NCI-H748 (cell line): Measurements from ENCODE around the gene TMEM164.

Experiments
- DNase-seq: peaks from one replicate; lab custom pipeline; 2025; ENCODE audit not compliant: unreplicated experiment; lab: John Stamatoyannopoulos, UW

The TMEM164 gene

DNA sequence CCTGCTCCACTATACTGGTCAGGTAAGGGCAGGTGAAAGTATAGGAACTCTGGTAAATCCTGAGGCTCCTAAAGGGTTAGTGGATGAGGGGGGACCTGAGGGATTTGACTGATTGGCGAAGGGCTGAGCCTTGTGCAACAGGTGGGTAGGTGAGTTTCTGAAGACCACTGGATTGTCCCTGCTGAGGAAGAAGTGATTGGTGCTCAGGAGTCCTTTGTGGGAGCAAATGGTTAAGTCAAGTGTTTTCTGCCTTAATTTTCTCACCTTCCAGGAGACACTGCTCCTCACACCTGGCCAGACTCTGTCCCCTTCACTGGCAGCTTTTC, 158.4 kb downstream of the TMEM164 start:
- no peak for DNase-seq

DNA sequence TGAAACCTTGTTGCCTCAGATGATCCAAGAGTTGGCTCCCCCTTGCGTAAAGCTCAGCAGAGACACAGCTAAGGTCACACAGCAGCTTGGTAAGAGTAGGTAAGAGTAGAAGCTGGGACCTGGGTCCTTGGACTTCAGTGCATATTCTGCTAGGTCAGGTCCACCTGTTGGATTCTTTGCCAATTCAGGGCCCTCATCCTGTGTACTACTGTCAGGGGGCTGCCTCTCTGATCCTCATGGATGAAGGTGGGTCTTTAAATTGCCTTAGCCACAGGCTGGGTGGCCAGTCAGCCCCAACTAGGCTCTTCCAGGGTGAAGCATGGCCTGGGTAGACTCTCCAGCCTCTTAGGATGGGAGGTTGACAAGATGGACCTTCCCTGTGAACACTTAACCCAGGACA, 159.2 kb downstream of the TMEM164 start:
- DNase-seq = no peak

DNA sequence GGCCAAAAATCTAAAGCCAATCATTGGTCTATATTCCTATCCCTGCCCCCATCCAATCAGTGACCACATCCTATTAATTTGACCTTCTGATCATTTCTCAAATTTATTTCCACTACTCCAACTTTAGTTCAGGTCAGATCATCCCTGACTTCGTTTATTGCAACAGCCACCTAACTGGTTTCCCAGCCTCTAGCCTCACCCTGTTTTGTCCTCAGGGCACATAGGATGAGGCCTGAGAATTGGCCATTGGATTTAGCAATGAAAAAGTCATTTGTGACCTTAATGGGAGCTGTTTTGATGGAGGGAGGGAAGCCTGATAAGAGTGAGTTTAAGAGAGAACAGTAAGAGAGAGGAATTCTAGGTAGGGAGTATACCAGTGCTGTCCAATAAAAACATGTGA, 160.0 kb downstream of the TMEM164 start:
- no peak for DNase-seq

DNA sequence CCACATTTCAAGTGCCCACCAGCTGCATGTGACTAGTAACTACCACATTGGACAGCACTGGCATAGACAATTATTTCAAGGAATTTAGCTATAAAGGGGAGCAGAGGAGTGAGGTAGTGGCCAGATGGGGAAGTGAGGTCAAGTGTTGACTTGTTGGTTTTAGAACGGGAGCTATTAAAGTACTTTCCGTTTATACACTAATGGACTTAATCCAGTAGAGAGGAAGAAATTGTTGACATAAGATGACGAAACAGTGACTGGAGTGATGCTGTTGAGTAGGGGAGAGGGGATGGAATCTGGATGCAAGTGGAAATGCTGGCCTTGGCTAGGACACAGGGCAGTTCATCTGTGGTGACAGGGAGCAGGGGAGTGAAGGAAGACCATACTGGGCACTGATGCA, 160.6 kb downstream of the TMEM164 start:
- DNase-seq = peak; percentile 62

DNA sequence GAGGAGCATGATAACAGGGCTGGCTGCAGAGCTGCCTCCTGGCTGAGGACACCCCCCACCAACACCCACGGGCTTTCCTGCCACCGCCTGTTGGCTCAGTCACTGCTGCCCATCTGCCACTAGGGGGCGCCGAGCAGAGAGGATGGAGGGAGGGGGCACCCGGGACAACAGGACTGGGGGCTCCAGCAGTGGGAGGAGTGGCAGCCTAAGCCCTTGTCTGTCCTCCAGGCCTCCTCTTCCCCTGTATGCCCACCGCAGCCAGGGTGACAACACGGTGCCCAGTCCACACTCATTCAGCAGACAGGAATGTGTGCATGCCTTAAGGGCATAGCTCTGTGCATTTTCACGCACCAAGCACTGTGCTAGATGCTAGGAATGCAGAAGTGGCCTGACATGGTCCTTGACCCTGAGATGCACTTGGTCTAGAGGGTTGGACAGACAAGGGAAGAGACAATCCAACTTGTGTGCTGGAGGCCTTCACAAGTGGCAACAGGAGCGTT, 165.1 kb downstream of the TMEM164 start:
- peak; percentile 16 for DNase-seq

DNA sequence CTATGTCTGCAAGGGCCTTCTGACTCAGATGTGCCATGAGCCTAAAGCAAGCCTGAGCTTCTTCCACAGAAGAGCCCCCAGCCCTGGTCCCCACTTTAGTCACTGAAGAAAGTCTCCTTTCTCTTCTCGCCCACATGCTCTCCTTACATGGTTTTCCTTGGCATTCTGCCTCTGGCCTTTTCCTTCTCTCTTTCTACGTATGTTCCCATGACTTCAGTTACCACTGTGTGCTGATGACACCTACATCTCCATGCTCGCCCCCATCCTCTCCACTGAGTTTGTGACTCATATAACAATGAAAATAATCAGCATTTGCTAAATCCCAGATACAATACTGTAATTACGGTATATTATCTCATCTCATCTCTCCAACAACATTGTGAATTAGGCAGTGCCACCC, 165.7 kb downstream of the TMEM164 start:
- DNase-seq = no peak

DNA sequence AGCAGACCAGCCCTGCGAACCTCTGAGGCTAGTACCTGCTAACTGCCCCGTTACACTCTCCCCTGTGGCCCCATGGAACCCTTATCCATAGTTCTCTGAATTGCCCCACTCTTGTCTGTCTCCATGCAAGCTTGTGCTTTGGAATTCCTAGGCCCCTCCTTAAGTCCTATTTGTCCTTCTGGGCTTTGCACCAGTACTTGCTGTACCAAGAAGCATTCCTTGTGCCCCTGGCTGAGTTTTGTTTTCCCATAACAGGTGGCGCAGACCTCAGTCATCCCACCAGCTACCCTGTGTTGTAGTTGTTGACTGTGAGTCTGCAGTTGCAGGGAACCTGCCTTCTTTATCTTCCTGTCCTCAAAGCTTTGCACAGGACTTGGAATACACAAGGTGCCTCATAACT, 167.1 kb downstream of the TMEM164 start:
- no peak for DNase-seq

DNA sequence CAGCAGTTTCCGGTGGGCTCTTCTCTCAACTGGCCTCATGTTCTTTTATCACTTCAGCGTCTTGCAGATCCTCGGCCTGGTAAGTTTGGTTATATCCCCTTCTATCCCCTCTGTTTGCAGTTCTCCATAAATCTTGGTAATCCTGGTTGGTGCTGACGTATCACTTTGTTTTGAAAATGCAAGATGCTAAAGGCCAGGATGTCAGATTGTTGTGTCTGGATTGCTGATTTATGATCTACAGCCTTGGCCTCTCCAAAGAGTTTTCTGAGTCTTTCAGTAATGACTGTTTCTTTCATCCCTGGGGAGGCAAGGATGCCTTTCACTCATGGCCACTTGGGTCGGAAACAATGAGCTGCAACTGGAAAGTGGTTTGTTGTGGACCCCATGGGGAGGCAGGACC, 168.5 kb downstream of the TMEM164 start:
- no peak for DNase-seq

DNA sequence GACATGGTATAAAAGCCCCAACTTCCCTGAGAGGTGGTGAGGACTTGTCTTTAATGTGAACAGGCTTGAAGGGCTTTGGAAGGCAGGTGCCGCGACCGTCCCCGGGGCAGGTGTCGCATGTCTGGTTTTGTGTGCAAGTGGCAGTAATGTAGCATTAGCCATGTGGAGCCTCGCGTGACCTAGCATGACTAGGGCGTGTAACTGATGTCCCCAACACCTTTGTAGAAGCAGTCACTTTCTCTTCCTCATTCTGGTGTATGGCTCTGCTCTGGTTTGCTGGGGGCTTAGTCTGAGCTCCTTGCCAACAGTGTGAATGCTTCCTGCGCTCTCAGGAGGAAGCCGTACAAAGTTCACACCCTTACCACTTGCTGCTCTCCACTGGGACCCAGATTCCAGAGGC, 169.3 kb downstream of the TMEM164 start:
- no peak for DNase-seq

DNA sequence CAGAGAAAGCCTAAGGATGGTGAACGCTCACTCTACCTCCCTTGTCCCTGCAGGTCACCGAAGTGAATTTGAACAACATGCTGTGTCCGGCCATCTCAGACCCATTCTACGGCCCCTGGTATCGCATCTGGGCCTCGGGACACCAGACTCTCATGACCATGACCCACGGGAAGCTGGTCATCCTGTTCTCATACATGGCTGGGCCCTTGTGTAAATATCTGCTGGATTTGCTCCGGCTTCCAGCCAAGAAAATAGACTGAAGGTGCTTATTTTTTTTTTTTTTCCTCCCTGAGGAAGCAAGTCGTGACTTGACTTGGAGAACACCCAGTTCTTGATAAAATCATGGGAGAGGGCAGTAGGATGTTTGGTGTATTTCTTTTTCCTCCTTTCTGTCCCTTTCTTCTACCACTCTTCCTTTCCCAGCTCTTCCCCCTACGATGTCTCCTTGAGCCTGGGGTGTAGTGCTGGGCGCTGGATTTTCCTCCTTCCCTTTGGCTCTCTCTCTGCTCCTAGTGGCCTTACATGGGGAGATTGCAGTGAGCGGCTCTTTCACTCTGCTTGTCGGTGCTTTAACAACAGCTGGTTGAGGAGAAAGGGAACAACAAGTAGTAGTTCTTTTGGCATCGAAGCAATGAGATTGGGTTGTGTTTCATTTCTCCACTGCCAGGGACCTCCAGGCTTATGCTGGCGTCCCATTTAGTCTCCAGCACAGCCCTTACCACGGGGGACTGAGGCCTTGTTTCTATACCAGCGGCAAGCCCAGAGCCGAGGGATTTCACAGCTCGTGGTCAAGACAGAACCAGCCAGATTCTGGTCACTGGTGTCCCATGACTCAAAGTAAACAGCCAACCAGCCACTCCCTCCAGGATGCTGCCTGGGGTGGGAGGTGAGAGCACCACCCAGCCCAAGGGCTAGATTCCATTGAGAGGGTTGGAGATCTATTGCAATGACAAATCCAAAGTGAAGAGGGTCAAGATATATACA, 170.6 kb downstream of the TMEM164 start:
- DNase-seq = no peak

DNA sequence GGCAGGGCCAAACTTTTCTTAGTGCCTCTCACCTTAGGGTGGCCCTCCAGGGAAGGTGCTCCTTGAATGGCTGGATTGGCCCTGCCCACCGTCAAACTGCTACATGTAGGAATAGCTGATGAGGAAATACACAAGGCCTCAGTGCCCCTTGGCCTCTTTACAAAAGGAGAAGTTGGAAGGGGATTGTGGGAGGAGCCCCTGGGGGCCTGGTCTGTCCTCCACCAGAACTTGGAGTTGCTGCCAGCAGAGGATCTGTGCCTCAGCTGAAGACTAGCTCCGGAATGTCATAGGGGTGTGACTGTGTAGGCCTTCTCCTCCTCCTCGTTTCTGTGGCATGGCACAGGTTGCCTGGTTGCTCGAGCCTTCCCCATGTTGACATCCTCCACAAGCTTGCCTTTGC, 172.2 kb downstream of the TMEM164 start:
- DNase-seq = no peak

DNA sequence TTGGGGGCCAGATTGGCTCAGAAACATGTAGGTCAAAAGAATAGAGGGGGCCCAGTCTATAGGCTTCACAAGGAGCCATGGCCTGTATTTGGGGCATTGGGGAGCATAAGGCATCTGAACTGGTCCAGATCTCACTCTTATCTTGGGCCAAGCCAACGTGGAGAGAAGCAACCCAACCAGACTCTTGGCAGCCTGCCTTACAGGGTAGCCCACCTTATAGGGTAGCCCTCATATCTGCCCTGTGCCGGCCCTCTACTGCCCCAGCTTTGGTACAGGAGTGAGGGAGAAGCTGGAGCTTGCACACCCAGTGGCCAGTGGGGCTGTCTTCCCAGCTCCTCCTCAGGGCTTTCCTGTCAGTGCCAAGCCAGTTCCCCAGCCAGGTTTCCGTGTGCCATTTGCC, 172.8 kb downstream of the TMEM164 start:
- no peak for DNase-seq

DNA sequence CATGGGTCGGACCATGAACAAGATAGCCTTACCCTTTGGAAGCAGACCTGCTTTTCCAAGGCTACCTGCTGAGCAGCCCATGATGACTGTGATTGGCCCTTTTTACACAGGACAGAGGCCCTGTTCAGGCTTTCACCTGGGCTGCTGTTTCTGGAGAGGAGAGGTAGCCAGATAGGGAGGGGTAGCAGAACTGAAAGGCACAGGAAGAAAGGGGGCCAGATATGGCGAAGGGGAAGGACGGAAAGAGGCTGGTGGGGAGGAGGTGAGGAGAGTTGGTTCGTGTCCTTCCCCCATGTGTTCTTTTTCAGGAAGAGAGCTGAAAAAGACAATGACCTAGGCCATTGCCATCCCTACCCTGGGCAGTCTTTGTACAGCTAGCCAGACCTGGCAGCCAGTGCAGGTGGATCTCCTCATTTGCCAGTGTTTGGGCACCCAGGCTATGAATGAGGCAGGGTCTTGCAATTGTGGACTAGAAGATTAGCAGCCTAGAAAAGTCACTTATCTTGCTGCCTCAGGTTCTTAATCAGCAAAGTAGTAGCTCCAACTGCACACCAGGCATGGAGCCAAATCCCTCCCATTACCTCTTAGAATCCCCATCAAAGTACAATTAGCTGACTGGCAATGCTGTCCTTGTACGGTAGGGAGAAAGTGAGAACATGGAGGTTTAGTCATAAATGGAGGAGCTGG, 175.4 kb downstream of the TMEM164 start:
- peak; percentile 39 for DNase-seq

DNA sequence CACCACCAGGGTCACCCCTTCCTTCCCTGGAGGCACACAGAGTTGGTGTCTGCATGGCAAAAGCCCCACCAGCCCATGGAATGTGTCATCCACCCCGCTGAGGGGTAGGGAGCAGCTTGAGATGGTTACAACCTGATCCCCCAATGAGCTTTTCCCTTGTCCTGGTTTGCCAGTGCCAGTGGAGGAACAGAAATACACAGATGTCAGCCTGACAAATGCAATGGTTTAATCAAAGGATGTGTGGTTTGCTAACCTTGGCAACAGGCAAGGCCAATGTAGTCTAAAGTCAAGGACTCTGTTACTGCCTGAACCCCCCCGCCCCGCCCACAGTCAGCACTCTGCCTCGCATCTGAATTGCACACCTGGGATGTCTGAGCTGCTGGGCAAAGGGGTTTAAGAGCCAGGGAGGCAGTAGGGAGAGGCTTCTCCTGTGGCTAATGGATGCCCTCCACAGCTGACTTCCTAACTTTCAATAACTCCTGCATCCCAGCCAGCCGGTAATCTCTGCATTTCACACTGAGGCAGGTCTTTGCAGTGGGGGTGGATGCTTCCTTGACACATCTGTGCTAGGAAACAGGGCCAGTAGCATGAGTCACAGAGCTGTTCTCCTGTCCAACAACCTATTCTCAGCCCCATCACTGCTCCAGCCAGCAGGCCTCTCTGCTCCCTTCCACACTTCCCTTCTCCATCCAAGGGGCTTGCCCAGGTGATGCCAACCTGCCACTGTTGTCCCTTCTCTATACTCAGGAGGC, 177.4 kb downstream of the TMEM164 start:
- DNase-seq = no peak

DNA sequence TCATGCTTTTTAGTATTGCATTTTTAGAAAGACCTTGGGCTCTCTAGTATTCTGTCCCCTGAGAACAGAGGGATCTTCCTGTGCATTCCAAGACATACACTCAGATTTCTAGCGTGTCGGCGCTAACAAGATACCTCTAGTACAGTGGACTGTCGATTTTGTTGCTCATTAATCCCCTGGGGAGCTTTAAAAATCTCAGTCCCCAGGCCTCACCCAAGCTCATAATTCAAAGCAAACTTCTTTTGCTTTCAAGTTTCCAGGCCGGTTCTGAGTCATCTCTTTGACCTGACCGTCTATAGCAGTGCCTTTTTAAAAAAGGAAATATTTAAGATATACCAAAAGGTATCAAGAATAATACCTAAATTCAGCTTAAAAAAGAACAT, 178.0 kb downstream of the TMEM164 start:
- DNase-seq = no peak

DNA sequence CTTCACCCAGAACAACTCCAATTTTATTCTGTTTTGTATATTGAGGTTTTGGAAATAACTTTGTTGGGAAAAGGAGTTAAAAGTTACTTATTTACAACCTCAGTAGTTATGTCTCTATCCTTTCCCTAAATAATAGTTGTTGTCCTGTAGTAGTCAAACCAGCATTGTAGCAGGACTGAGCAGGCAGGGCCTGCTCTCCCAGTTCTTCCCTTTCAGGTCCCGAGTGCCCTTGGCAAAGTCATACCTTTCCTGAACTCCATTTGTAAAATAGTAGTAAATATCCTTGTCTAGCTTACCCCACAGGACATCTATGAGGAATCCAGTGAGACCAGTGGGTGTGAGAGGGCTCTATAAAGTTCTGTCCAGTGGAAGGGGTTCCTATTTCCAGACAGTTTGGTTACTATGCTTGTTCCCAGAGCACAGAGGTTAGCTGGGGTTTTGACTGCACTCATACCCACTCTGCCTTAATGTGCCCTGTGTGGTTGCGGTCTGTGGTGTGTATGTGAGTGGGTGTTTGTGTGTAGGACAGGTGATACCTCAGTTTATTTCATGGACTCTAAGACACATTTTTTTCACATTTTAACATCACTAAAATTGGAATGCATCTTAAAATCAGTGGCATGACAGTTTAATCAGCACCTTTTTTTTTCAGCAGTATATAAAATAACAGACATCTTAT, 178.7 kb downstream of the TMEM164 start:
- no peak for DNase-seq

DNA sequence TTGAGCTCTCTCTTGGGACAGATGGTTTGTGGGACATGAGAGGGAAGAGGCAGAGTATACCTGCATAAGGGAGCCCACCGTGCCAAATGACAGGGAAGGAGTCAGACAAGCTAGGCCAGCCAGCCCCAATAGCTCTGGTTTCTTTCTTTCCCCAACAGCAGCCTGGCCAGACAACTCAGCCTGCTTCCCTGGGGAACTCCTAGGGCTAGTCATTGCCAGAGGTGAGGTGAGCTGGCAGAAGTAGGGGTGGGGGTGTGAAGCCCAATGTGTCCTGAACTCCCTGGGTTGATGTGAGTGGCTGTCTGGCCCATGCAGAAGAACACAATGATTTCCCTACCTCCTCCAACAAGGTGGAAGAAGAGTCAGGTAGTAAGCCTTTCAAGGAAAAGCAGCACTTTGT, 179.4 kb downstream of the TMEM164 start:
- DNase-seq = no peak

DNA sequence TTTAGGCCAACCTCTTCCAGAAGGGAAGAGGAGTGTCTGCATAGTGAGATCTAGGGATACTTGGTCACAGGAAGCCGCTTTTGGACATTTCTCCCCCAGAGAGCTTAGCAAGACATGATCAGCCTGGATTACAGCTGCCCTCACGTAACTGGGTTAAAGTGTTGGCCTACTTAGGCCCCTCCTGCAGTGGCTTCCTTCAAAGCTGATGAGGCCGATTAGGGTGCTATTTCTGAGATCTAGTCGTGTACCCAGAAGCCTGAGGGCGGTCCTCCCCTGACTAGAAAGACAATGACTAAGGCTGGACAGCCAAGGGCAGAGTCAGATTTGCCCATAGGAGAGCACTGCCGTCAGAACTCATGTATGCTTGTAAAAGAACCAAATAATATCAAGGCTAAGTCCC, 180.0 kb downstream of the TMEM164 start:
- no peak for DNase-seq

DNA sequence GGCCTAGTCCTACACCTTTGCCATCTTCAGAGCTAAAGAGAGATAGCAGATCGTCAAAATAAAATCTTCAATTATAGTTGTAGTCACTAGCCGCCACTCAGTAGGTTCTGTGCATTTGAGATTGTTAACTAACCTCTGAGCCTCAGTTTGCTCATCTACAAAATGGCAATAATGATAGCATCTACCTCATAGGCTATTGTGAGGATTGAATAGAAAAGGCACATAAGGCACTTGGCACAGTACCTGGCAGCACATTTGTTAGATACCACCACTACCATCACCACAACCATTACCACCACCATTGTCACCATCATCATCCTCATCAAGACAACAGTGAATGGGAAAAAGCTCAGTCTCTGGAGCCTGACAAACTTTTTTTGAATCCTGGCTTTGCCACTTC, 180.4 kb downstream of the TMEM164 start:
- DNase-seq = no peak

DNA sequence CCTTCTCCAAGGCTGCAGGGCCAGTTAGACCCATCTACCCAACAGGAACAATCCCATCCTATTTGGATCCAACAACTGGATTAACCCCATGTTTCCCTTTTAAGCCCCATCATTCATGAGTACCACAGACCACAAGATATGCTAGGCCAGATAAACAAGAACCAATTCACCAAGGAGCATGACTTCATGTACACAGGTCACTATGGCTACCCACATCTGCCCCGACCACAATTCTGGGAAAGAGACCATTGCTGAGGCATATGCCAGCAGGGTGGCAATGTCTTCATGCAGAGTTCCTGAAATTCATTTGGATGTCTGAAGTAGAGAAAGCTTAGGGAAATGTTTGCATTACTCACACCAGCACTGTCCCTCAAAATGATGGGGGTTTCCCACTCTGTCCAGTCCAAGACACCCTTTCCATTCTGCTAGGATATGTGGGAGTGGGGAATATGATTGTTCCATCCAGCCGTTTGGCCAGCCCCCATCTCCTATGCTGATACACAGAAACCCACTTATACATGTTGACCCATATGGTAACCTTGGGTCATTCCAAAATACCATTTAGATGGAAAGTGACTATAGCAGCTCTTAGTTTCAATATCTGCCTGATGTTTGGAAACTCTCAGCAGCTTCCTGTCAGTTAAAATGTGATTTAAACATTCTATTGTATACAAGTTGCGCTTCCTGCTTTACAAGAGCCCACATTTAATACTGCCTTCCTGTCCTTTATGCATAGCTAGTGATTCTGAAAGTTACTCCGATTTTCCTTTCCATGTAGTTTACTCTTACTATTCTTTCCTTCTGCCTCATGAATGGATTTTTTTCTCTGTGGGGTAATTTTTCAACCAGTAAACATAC, 186.0 kb downstream of the TMEM164 start:
- no peak for DNase-seq
